ENCODE measurements around the gene YY1. TPM values are rescaled to one million over a fixed set of nuclear protein-coding genes. Genes with fewer than 3 reads are reported as not detected.

Gene YY1
- total RNA-seq, 1 donor from 2014 or later, result 72.0 TPM

- Mint-ChIP-seq H3K36me3 (ENCODE audit: low read depth) (peaks cover 3% of the 10 kb centered on the region), H3K27ac (ENCODE audit: unreplicated experiment) (peak overlapping the region; percentile 43), H3K27me3 (ENCODE audit: low read depth) (peaks cover 4% of the 10 kb centered on the region), H3K4me1 (peaks cover 13% of the 10 kb centered on the region), H3K4me3 (no peak overlapping the region), H3K9me3 (no peaks in the 10 kb centered on the region)
- TF ChIP-seq CTCF (conservative IDR thresholded peaks at IDR 0.05), result no peak
- no peak for DNase-seq (ENCODE audit: low read depth, low spot score)
These were observed 59.8 kb downstream of the YY1 start for GRCh38 chr14:100298551-100299237.

- H3K4me3 Mint-ChIP-seq, result no peak overlapping the region
- no peaks in the 10 kb centered on the region for H3K9me3 Mint-ChIP-seq
- peaks cover 1% of the 10 kb centered on the region for H3K27me3 Mint-ChIP-seq (ENCODE audit: low read depth)
- H3K36me3 Mint-ChIP-seq (ENCODE audit: low read depth), result peaks cover 2% of the 10 kb centered on the region
- no peak for DNase-seq (ENCODE audit: low read depth, low spot score)
- no peak for TF ChIP-seq CTCF (conservative IDR thresholded peaks at IDR 0.05)
- H3K27ac Mint-ChIP-seq (ENCODE audit: unreplicated experiment), result no peak overlapping the region
- H3K4me1 Mint-ChIP-seq, result peaks cover 13% of the 10 kb centered on the region
These were observed 60.3 kb downstream of the YY1 start for GRCh38 chr14:100299238-100299560.

DNA sequence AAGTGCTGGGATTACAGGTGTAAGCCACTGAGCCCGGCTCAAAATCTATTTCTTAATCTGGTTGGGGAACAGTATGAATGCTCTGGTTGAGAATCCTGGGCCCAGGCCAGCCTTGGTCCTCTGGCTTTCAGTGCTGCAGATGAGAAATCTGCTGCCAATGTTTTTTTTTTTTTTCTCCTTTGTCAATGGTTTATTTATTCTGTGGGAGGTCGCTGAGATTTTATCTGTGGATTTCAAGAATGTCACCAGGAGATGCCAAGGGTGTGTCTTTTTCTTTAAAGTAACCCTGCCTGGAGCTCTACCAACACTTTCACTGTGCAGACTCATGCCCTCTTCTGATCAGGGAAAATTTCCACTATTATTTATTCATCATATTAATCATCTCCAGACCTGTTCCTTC, 63.7 kb downstream of the YY1 start:
- peaks cover 2% of the 10 kb centered on the region for H3K36me3 Mint-ChIP-seq (ENCODE audit: low read depth)
- DNase-seq (ENCODE audit: low read depth, low spot score), result no peak
- peak overlapping the region; percentile 83 for H3K4me3 Mint-ChIP-seq
- H3K27ac Mint-ChIP-seq (ENCODE audit: unreplicated experiment), result no peak overlapping the region
- peaks cover 27% of the 10 kb centered on the region for H3K4me1 Mint-ChIP-seq
- H3K9me3 Mint-ChIP-seq, result no peaks in the 10 kb centered on the region
- TF ChIP-seq CTCF (conservative IDR thresholded peaks at IDR 0.05), result no peak
- H3K27me3 Mint-ChIP-seq (ENCODE audit: low read depth), result no peaks in the 10 kb centered on the region

GRCh38 chr14:100303179-100303578, 64.2 kb downstream of the YY1 start:
- no peak for DNase-seq (ENCODE audit: low read depth, low spot score)
- no peaks in the 10 kb centered on the region for H3K9me3 Mint-ChIP-seq
- H3K4me3 Mint-ChIP-seq, result peak overlapping the region; percentile 83
- H3K36me3 Mint-ChIP-seq (ENCODE audit: low read depth), result peaks cover 2% of the 10 kb centered on the region
- no peak overlapping the region for H3K27ac Mint-ChIP-seq (ENCODE audit: unreplicated experiment)
- no peaks in the 10 kb centered on the region for H3K27me3 Mint-ChIP-seq (ENCODE audit: low read depth)
- peaks cover 33% of the 10 kb centered on the region for H3K4me1 Mint-ChIP-seq
- TF ChIP-seq CTCF (conservative IDR thresholded peaks at IDR 0.05), result peak; percentile 58

GRCh38 chr14:100303925-100304324, 65.0 kb downstream of the YY1 start:
- H3K36me3 Mint-ChIP-seq (ENCODE audit: low read depth), result peaks cover 2% of the 10 kb centered on the region
- H3K4me3 Mint-ChIP-seq, result peak overlapping the region; percentile 77
- H3K4me1 Mint-ChIP-seq, result peaks cover 40% of the 10 kb centered on the region
- H3K9me3 Mint-ChIP-seq, result no peaks in the 10 kb centered on the region
- no peak for TF ChIP-seq CTCF (conservative IDR thresholded peaks at IDR 0.05)
- DNase-seq (ENCODE audit: low read depth, low spot score), result no peak
- no peak overlapping the region for H3K27ac Mint-ChIP-seq (ENCODE audit: unreplicated experiment)
- no peaks in the 10 kb centered on the region for H3K27me3 Mint-ChIP-seq (ENCODE audit: low read depth)
